Natural killer cell (primary cell): ENCODE results near the gene TAOK2. TPM values are rescaled to one million over a fixed set of nuclear protein-coding genes. Genes with fewer than 3 reads are reported as not detected.
"Not testable (repeated sequence)": the region's sequence is repeated elsewhere in the genome, so short reads cannot be mapped to it uniquely, and the experiment has no call there.

Source experiments
- ATAC-seq, 3 donors: fragments of 150-1000 bp in 2 of 3; fragments of 200-7000 bp in 1 of 3; cut with Tn5 transposase; 1 replicate in 1 of 3; 2 replicates in 2 of 3; pipeline ENCODE4 v1.10.0; 2021; ENCODE audit warnings: mild to moderate bottlenecking in 2 of 3, moderate library complexity in 2 of 3
- DNase-seq, 2 donors: peaks; one replicate each; pipeline versions ENCODE4 v3.0.0 to v3.0.0-alpha.2; 2013 to 2021; ENCODE audit warnings: mixed read lengths in 1 of 2
- H3K27ac ChIP-seq: one replicate; pipeline ENCODE4 v1.5.1; 2013; ENCODE audit warnings: mild to moderate bottlenecking, low read length
- H3K27me3 ChIP-seq: one replicate; pipeline ENCODE4 v1.6.1; 2013; ENCODE audit warnings: low read length; ENCODE audit not compliant: control insufficient read depth, insufficient read depth
- H3K36me3 ChIP-seq: one replicate; pipeline ENCODE4 v1.6.1; 2013; ENCODE audit warnings: low read length; ENCODE audit not compliant: control insufficient read depth, insufficient read depth
- H3K4me1 ChIP-seq: one replicate; pipeline ENCODE4 v1.6.1; 2013; ENCODE audit warnings: low read length; ENCODE audit not compliant: control insufficient read depth, insufficient read depth
- H3K4me3 ChIP-seq: one replicate; pipeline ENCODE4 v1.5.1; 2013; ENCODE audit warnings: low read length
- H3K9me3 ChIP-seq: one replicate; pipeline ENCODE4 v1.6.1; 2013; ENCODE audit warnings: low read length; ENCODE audit not compliant: control insufficient read depth, insufficient read depth
- H3K27ac Mint-ChIP-seq, 2 donors: one replicate each; pipeline ENCODE4 v1.8.0; 2022; ENCODE audit warnings: mild to moderate bottlenecking in 2 of 2, mixed read lengths in 2 of 2, moderate library complexity in 1 of 2
- H3K27me3 Mint-ChIP-seq, 2 donors: one replicate each; pipeline ENCODE4 v1.8.0; 2022; ENCODE audit warnings: low read depth in 2 of 2, mixed read lengths in 2 of 2
- H3K36me3 Mint-ChIP-seq: one replicate; pipeline ENCODE4 v1.8.0; 2022; ENCODE audit warnings: mixed read lengths
- H3K4me1 Mint-ChIP-seq, 2 donors: one replicate each; pipeline ENCODE4 v1.8.0; 2022; ENCODE audit warnings: mixed read lengths in 2 of 2
- H3K4me3 Mint-ChIP-seq: one replicate; pipeline ENCODE4 v1.8.0; 2022; ENCODE audit warnings: mild to moderate bottlenecking, moderate library complexity, mixed read lengths
- H3K9me3 Mint-ChIP-seq, 2 donors: one replicate each; pipeline ENCODE4 v1.8.0; 2022; ENCODE audit warnings: mixed read lengths in 2 of 2
- WGBS: methylation state at CpG from one replicate; pipeline ENCODE4 v1.1.7; 2013; ENCODE audit warnings: missing lambda C conversion rate; ENCODE audit not compliant: insufficient coverage; 5-methylcytosine and 5-hydroxymethylcytosine counted together
- intact Hi-C: fragments of 100-400 bp; cut with micrococcal nuclease; formaldehyde crosslinking; loops from one replicate; pipeline ENCODE4 v1.14.2; 2022
- total RNA-seq, 4 donors: library from RNA; stranded (reverse); fragments of 120-200 nt in 1 of 4; gene quantifications; one replicate each; pipeline versions ENCODE4 v1.2.3 to v1.2.4, GENCODE V29; 2013 to 2022
- TF ChIP-seq, protein P1 (sequence below): fragments of 200-600 bp; IDR thresholded peaks from one replicate; pipeline ENCODE4 v1.8.0; 2022; ENCODE audit warnings: antibody characterized with exemption

TAOK2 gene
- total RNA-seq, 3 donors from 2014 or later (not counting 1 experiment from before 2014, with no cell fraction given): 35.3 to 42.8 (median 41.5) TPM

DNA sequence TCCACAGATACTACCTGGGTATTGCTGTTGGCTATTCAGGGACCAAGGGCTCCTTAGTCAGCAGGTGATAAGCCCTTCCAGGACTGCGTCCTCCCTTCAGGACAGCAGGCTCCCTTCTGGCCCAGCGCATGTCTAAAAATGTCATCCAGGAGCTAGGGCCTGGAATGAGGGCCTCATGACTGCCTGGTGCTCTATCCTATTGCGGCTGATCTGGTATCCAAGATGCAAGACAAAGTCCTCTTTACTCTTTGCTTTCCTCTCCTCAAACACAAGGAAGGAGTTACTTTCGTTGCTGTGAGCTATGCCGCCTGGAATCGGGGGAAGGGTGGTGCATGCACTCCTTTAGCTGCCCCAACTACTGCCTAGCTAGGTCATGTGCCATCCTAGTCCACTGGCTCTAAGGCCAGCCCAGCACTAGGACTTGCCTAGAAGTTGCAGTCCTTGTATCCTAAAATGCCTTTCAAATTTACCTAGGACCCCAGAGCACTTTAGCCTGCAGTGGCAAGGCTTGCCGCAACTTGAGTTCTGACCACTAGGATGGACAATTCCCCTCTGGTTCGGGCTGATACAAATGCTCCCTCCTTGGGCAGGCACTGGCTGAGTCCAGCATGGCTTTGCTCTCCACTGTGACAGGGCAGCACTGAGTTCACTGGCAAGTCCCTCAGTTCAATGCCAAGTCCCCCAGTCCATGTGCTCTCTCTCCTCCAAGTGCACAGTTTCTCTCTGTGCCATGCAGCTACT lies 21.9 kb upstream of the TAOK2 start:
- H3K4me3 Mint-ChIP-seq: no peak overlapping the region
- no peak for ATAC-seq
- H3K27ac ChIP-seq: no peak overlapping the region
- no peaks in the 10 kb centered on the region for H3K9me3 ChIP-seq
- peaks cover 0 to 11% of the 10 kb centered on the region in 2 donors for H3K27me3 Mint-ChIP-seq
- intact Hi-C loops: no loop called here
- H3K27me3 ChIP-seq: no peaks in the 10 kb centered on the region
- H3K36me3 ChIP-seq: no peaks in the 10 kb centered on the region
- no peak for DNase-seq
- no peaks in the 10 kb centered on the region for H3K9me3 Mint-ChIP-seq
- TF ChIP-seq, protein P1, sequence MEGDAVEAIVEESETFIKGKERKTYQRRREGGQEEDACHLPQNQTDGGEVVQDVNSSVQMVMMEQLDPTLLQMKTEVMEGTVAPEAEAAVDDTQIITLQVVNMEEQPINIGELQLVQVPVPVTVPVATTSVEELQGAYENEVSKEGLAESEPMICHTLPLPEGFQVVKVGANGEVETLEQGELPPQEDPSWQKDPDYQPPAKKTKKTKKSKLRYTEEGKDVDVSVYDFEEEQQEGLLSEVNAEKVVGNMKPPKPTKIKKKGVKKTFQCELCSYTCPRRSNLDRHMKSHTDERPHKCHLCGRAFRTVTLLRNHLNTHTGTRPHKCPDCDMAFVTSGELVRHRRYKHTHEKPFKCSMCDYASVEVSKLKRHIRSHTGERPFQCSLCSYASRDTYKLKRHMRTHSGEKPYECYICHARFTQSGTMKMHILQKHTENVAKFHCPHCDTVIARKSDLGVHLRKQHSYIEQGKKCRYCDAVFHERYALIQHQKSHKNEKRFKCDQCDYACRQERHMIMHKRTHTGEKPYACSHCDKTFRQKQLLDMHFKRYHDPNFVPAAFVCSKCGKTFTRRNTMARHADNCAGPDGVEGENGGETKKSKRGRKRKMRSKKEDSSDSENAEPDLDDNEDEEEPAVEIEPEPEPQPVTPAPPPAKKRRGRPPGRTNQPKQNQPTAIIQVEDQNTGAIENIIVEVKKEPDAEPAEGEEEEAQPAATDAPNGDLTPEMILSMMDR: no peak
- H3K36me3 Mint-ChIP-seq: no peaks in the 10 kb centered on the region
- no peaks in the 10 kb centered on the region for H3K4me1 ChIP-seq
- no peak overlapping the region for H3K27ac Mint-ChIP-seq
- H3K4me3 ChIP-seq: no peak overlapping the region
- whole genome bisulfite sequencing: 96% methylated on average over 8 of the region's 8 CpGs
- no peaks in the 10 kb centered on the region for H3K4me1 Mint-ChIP-seq

DNA sequence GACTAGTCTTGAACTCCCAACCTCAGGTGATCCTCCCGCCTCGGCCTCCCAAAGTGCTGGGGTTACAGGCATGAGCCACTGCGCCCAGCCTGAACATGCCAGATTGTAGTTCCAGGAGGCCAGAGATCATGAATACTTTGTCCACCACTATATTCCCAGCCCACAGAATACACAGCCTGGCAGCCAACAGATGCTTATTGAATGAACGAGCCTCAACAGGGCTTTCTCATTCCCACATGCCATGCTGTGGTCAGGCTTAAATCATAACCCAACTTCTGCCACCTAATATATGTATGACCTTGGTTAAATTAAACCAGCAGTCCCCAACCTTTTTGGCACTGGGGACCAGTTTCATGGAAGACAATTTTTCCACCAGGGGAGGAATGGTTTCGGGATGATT lies 14.9 kb upstream of the TAOK2 start:
- no peaks in the 10 kb centered on the region for H3K36me3 ChIP-seq
- TF ChIP-seq, protein P1: no peak

DNA sequence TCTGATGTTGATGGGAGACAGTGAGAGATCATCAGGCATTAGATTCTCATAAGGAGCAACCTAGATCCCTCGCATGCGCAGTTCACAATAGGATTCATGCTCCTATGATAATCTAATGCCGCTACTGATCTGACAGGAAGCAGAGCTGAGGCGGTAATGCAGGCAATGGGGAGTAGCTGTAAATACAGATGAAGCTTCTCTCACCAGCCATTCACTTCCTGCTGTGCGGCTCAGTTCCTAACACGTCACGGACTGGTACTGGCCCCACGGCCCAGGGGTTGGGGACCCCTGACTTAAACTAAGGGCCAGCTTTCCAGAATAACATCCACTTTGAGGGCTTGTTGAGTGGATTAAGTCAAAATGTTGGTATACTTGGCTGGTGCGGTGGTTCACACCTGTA lies 14.4 kb upstream of the TAOK2 start:
- no peak overlapping the region for H3K4me3 Mint-ChIP-seq
- H3K9me3 Mint-ChIP-seq: no peaks in the 10 kb centered on the region
- H3K4me1 Mint-ChIP-seq: peaks cover 11 to 17% of the 10 kb centered on the region in 2 donors
- no peak overlapping the region for H3K27ac Mint-ChIP-seq
- H3K36me3 Mint-ChIP-seq: no peaks in the 10 kb centered on the region
- TF ChIP-seq, protein P1: no peak
- ATAC-seq (no peak), DNase-seq (peak in 1 of 2 donors; percentile 42)
- Histone ChIP-seq H3K4me3 (no peak overlapping the region), H3K9me3 (no peaks in the 10 kb centered on the region), H3K27ac (no peak overlapping the region), H3K27me3 (no peaks in the 10 kb centered on the region), H3K36me3 (no peaks in the 10 kb centered on the region), H3K4me1 (peaks cover 17% of the 10 kb centered on the region)
- 91% methylated on average over 9 of the region's 9 CpGs for WGBS
- intact Hi-C loops: no loop called here
- H3K27me3 Mint-ChIP-seq: no peaks in the 10 kb centered on the region

More for the DNA sequence above, 14.9 kb upstream of the TAOK2 start:
- DNase-seq (no peak), ATAC-seq (no peak)
- H3K27me3 Mint-ChIP-seq: no peaks in the 10 kb centered on the region
- no peak overlapping the region for H3K4me3 ChIP-seq
- H3K9me3 Mint-ChIP-seq: no peaks in the 10 kb centered on the region
- H3K27ac ChIP-seq: no peak overlapping the region
- H3K36me3 Mint-ChIP-seq: no peaks in the 10 kb centered on the region
- no peaks in the 10 kb centered on the region for H3K27me3 ChIP-seq
- 89% methylated on average over 4 of the region's 5 CpGs for WGBS
- H3K4me3 Mint-ChIP-seq: no peak overlapping the region
- peaks cover 11 to 17% of the 10 kb centered on the region in 2 donors for H3K4me1 Mint-ChIP-seq
- no peaks in the 10 kb centered on the region for H3K9me3 ChIP-seq
- H3K27ac Mint-ChIP-seq: no peak overlapping the region
- intact Hi-C loops: no loop called here
- H3K4me1 ChIP-seq: peaks cover 17% of the 10 kb centered on the region

DNA sequence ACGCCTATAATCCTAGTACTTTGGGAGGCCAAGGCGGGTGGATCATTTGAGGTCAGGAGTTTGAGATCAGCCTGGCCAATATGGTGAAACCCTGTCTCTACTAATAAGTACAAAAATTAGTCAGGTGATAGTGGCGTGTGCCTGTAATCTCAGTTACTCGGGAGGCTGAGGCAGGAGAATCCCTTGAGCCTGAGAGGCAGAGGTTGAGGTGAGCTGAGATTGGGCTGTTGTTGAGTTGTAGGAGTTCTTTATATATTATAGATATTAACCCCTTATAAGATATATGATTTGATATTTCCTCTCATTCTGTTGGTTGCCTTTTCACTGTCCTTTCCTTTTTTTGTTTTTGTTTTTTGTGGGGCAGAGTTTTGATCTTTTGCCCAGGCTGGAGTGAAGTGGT lies 13.8 kb upstream of the TAOK2 start:
- ATAC-seq, H3K27me3 ChIP-seq, H3K27ac ChIP-seq, H3K27ac Mint-ChIP-seq, H3K4me3 Mint-ChIP-seq, DNase-seq, H3K36me3 ChIP-seq, H3K4me3 ChIP-seq, H3K27me3 Mint-ChIP-seq, H3K36me3 Mint-ChIP-seq, H3K9me3 ChIP-seq, H3K9me3 Mint-ChIP-seq: not testable (repeated sequence)
- WGBS: 100% methylated on average over 4 of the region's 4 CpGs
- peaks cover 11 to 17% of the 10 kb centered on the region in 2 donors for H3K4me1 Mint-ChIP-seq
- H3K4me1 ChIP-seq: peaks cover 17% of the 10 kb centered on the region
- intact Hi-C loops: loop anchor here (2.0 kb wide), 1 partner anchor 97 kb away; the partner anchor contains the start of gene CDIPT
